Stomach (tissue), 9 donors: ENCODE results near the gene NEURL3. TPM values are rescaled to one million over a fixed set of nuclear protein-coding genes. Genes with fewer than 3 reads are reported as not detected.
A peak's percentile ranks its signal among the peaks of the same experiment; 100 is the strongest.

ENCODE experiments used
- DNase-seq, 2 donors: peaks; one replicate each; pipeline versions ENCODE4 v3.0.0 to v3.0.0-alpha.2; 2013 to 2019
- H3K27ac ChIP-seq, 5 donors: fragments of 200-600 bp in 4 of 5; sonication (generic) in 4 of 5; one replicate each; pipeline ENCODE4 v1.5.1; 2013 to 2019; ENCODE audit warnings: mild to moderate bottlenecking in 1 of 5, moderate library complexity in 1 of 5
- H3K27me3 ChIP-seq, 3 donors: fragments of 200-600 bp; sonication (generic); one replicate each; pipeline ENCODE4 v1.5.1; 2017 to 2019; ENCODE audit warnings: mixed run types in 1 of 3
- H3K36me3 ChIP-seq, 4 donors: fragments of 200-600 bp; sonication (generic); 1 replicate in 3 of 4; 2 replicates in 1 of 4; pipeline ENCODE4 v1.5.1; 2016 to 2019
- H3K4me1 ChIP-seq, 4 donors: fragments of 200-600 bp; sonication (generic); one replicate each; pipeline ENCODE4 v1.5.1; 2016 to 2019
- H3K4me3 ChIP-seq, 4 donors: fragments of 200-600 bp; sonication (generic) in 3 of 4; one replicate each; pipeline ENCODE4 v1.5.1; 2016 to 2019; ENCODE audit warnings: mild to moderate bottlenecking in 1 of 4
- H3K9me3 ChIP-seq, 4 donors: fragments of 200-600 bp; sonication (generic); one replicate each; pipeline ENCODE4 v1.5.1; 2016 to 2019
- CTCF ChIP-seq, 7 experiments: fragments of 450-650 bp in 4 of 7; fragments of 200-600 bp in 3 of 7; sonication (generic) in 3 of 7; IDR thresholded peaks; one replicate each; pipeline ENCODE4 v1.5.1; 2016 to 2019; ENCODE audit warnings: antibody characterized with exemption in 7 of 7, control low read depth in 2 of 7, mild to moderate bottlenecking in 1 of 7
- EP300 ChIP-seq: sonication (generic); formaldehyde crosslinking; IDR thresholded peaks from one replicate; pipeline ENCODE4 v1.6.1; 2017; ENCODE audit warnings: antibody characterized with exemption
- POLR2A ChIP-seq, 4 donors: fragments of 450-650 bp; IDR thresholded peaks; one replicate each; pipeline ENCODE4 v1.6.1; 2016; ENCODE audit warnings: antibody characterized with exemption in 4 of 4, control low read depth in 2 of 4, mild to moderate bottlenecking in 1 of 4, moderate library complexity in 1 of 4
- POLR2AphosphoS5 ChIP-seq, 3 donors: sonication (generic); formaldehyde crosslinking; IDR thresholded peaks; one replicate each; pipeline ENCODE4 v1.6.1; 2016; ENCODE audit warnings: antibody characterized with exemption in 3 of 3
- WGBS, 5 donors: extraction: QIAGEN DNeasy Blood & Tissue Kit in 3 of 5; methylation state at CpG; one replicate each; pipeline versions ENCODE4 v1.1.5 to v1.1.7; 2013 to 2018; 5-methylcytosine and 5-hydroxymethylcytosine counted together
- intact Hi-C: fragments of 100-400 bp; cut with DNase I; formaldehyde crosslinking; loops from one replicate; pipeline ENCODE4 v1.15.1; 2023; ENCODE audit warnings: low total_unique reads
- polyA plus RNA-seq, 3 donors: library from polyadenylated mRNA; stranded (reverse); fragments of 200-250 nt; gene quantifications; one replicate each; pipeline ENCODE4 v1.2.3, GENCODE V29; 2013
- total RNA-seq, 5 donors: library from RNA; depleted of rRNA; stranded (reverse); fragments of >200 nt; gene quantifications; one replicate each; pipeline versions ENCODE4 v1.1.0 to v1.2.3, GENCODE V29; 2014 to 2016
- donor health status: healthy with polysubstance abuse.
- donor health status: Bipolar disorder and iron deficiency.
- donor health status: healthy.

NEURL3 gene
- total and polyA plus RNA-seq, 8 donors = 0.50 to 12.7 (median 1.6) TPM; not detected in 4

- Histone ChIP-seq H3K27me3 (no peaks in the 10 kb centered on the region), H3K4me1 (peaks cover 2 to 41% (median 26%) of the 10 kb centered on the region in 4 donors), H3K27ac (no peak overlapping the region), H3K36me3 (peaks cover 36 to 80% (median 62%) of the 10 kb centered on the region in 4 donors), H3K4me3 (no peak overlapping the region), H3K9me3 (no peaks in the 10 kb centered on the region)
- DNase-seq = no peak
- TF ChIP-seq EP300 (no peak), POLR2AphosphoS5 (IDR thresholded peaks at IDR 0.05) (no peak), CTCF (IDR thresholded peaks at IDR 0.05) (no peak), POLR2A (IDR thresholded peaks at IDR 0.05) (no peak)
- intact Hi-C loops = no loop called here
- 63 to 92% (median 74%) methylated on average over 2 to 4 of the region's 4 CpGs for WGBS, 5 donors
These were observed 44.3 kb upstream of the NEURL3 start for GRCh38 chr2:96549466-96549785.

- intact Hi-C loops = no loop called here
- Histone ChIP-seq H3K36me3 (peaks cover 36 to 80% (median 62%) of the 10 kb centered on the region in 4 donors), H3K27ac (no peak overlapping the region), H3K4me1 (peaks cover 4 to 40% (median 22%) of the 10 kb centered on the region in 4 donors), H3K9me3 (no peaks in the 10 kb centered on the region), H3K27me3 (no peaks in the 10 kb centered on the region), H3K4me3 (no peak overlapping the region)
- no peak for TF ChIP-seq POLR2A (IDR thresholded peaks at IDR 0.05)
- TF ChIP-seq EP300 = no peak
- 86 to 89% (median 88%) methylated on average over 21 to 24 of the region's 24 CpGs for WGBS, 5 donors
- no peak for DNase-seq
These were observed 43.7 kb upstream of the NEURL3 start for GRCh38 chr2:96548558-96549465.

GRCh38 chr2:96547731-96548171, 42.6 kb upstream of the NEURL3 start:
- 66 to 91% (median 80%) methylated on average over 6 of the region's 6 CpGs for WGBS, 5 donors
- H3K4me3 ChIP-seq = no peak overlapping the region
- no peaks in the 10 kb centered on the region for H3K9me3 ChIP-seq
- H3K36me3 ChIP-seq = peaks cover 36 to 83% (median 62%) of the 10 kb centered on the region in 4 donors
- no peaks in the 10 kb centered on the region for H3K27me3 ChIP-seq
- peaks cover 4 to 44% (median 25%) of the 10 kb centered on the region in 4 donors for H3K4me1 ChIP-seq
- H3K27ac ChIP-seq = no peak overlapping the region
- intact Hi-C loops = no loop called here
- TF ChIP-seq CTCF (IDR thresholded peaks at IDR 0.05) = no peak
- no peak for TF ChIP-seq EP300
- TF ChIP-seq POLR2A (IDR thresholded peaks at IDR 0.05) = no peak
- TF ChIP-seq POLR2AphosphoS5 (IDR thresholded peaks at IDR 0.05) = no peak
- DNase-seq = peak in 1 of 2 donors; percentile 35

- H3K27me3 ChIP-seq = no peaks in the 10 kb centered on the region
- TF ChIP-seq EP300 (no peak), CTCF (IDR thresholded peaks at IDR 0.05) (no peak), POLR2A (IDR thresholded peaks at IDR 0.05) (no peak), POLR2AphosphoS5 (IDR thresholded peaks at IDR 0.05) (no peak)
- no peak overlapping the region for H3K4me3 ChIP-seq
- intact Hi-C loops = no loop called here
- peaks cover 36 to 83% (median 60%) of the 10 kb centered on the region in 4 donors for H3K36me3 ChIP-seq
- peaks cover 4 to 49% (median 25%) of the 10 kb centered on the region in 4 donors for H3K4me1 ChIP-seq
- H3K27ac ChIP-seq = no peak overlapping the region
- no peak for DNase-seq
- WGBS, 5 donors = 45 to 73% (median 64%) methylated on average over 6 to 7 of the region's 7 CpGs
- H3K9me3 ChIP-seq = no peaks in the 10 kb centered on the region
These were observed 42.1 kb upstream of the NEURL3 start for GRCh38 chr2:96547203-96547641.
